K562 (cell line): ENCODE measurements around the gene SAMD11. TPM values are rescaled to one million over a fixed set of nuclear protein-coding genes. Genes with fewer than 3 reads are reported as not detected.

Experiments used
- ATAC-seq: fragments of 200-7000 bp; cut with Tn5 transposase; 3 replicates; pipeline ENCODE4 v1.9.1; 2020; ENCODE audit warnings: moderate library complexity
- BruUV-seq: library from RNA; stranded (reverse); fragments of 400-500 nt; replicated peaks from 2 replicates; lab custom pipeline; 2021; lab: Mats Ljungman, UMichigan
- CTCF ChIA-PET: fragments of 300-600 bp; formaldehyde crosslinking; extraction: SDS; loops from one replicate; lab custom pipeline; 2021; ENCODE audit warnings: low intra/inter-chr PET ratio; lab: Yijun Ruan, JAX
- POLR2A ChIA-PET: fragments of 300-600, 350-650 bp; sonication (Branson Sonifier 250); formaldehyde crosslinking; extraction: SDS; loops from one replicate; lab custom pipeline; 2021; ENCODE audit warnings: antibody characterized with exemption, inconsistent platforms; lab: Yijun Ruan, JAX
- DNase-seq, 4 experiments: peaks; one replicate each; pipeline versions ENCODE4 v3.0.0 to v3.0.0-alpha.2; 2011 to 2018; ENCODE audit warnings: low spot score in 3 of 4, mixed read lengths in 3 of 4; ENCODE audit errors: extremely low read depth in 1 of 4
- FAIRE-seq: peaks from 2 replicates; lab custom pipeline; 2011; peaks lifted over from hg19 to GRCh38; lab: Jason Lieb, UNC
- H2AFZ ChIP-seq: 2 replicates; pipeline ENCODE4 v1.6.0; 2011; ENCODE audit warnings: low read depth, low read length, control low read depth, inconsistent platforms
- H3K27ac ChIP-seq: fragments of 200-600 bp; 3 replicates; pipeline ENCODE4 v1.8.0; 2011; ENCODE audit warnings: low read depth, mild to moderate bottlenecking, control low read depth, inconsistent platforms, low read length, moderate library complexity, mixed read lengths; ENCODE audit errors: extremely low read depth
- H3K27me3 ChIP-seq, 2 experiments: fragments of 300-600 bp in 1 of 2; 2 replicates in 1 of 2; 3 replicates in 1 of 2; pipeline versions ENCODE4 v1.6.0 to v1.8.0; 2011; ENCODE audit warnings: inconsistent platforms in 2 of 2, low read length in 2 of 2, mild to moderate bottlenecking in 1 of 2, mixed read lengths in 1 of 2, moderate library complexity in 1 of 2; ENCODE audit not compliant: control insufficient read depth in 2 of 2, insufficient read depth in 2 of 2
- H3K36me3 ChIP-seq: fragments of 300-600 bp; 3 replicates; pipeline ENCODE4 v1.8.0; 2011; ENCODE audit warnings: mild to moderate bottlenecking, low read length, inconsistent platforms; ENCODE audit not compliant: control insufficient read depth, insufficient read depth
- H3K4me1 ChIP-seq, 2 experiments: fragments of 200-600 bp in 1 of 2; replicated peaks in 1 of 2; 2 replicates in 1 of 2; 3 replicates in 1 of 2; pipeline versions ENCODE4 v1.5.1 to v1.8.0; 2011; ENCODE audit warnings: inconsistent platforms in 2 of 2, low read length in 2 of 2, mild to moderate bottlenecking in 1 of 2, mixed read lengths in 1 of 2, moderate library complexity in 1 of 2; ENCODE audit not compliant: control insufficient read depth in 2 of 2, insufficient read depth in 2 of 2
- H3K4me2 ChIP-seq: 2 replicates; pipeline ENCODE4 v1.6.1; 2011; ENCODE audit warnings: low read length, control low read depth, inconsistent platforms, mixed read lengths; ENCODE audit not compliant: insufficient read depth
- H3K4me3 ChIP-seq: fragments of 200-600 bp; sonication (generic), shearing (Covaris generic); 2 replicates; pipeline ENCODE4 v1.5.1; 2016; ENCODE audit warnings: control low read depth, inconsistent platforms
- H3K79me2 ChIP-seq: fragments of 200-600 bp; 3 replicates; pipeline ENCODE4 v1.8.0; 2011; ENCODE audit warnings: low read length, inconsistent platforms; ENCODE audit not compliant: control insufficient read depth, insufficient read depth
- H3K9ac ChIP-seq, 2 experiments: 2 replicates each; pipeline versions ENCODE4 v1.6.0 to v1.6.1; 2011; ENCODE audit warnings: low read depth in 2 of 2, low read length in 2 of 2, control low read depth in 1 of 2, inconsistent platforms in 1 of 2, mild to moderate bottlenecking in 1 of 2, mixed read lengths in 1 of 2; ENCODE audit not compliant: insufficient read depth in 1 of 2
- H3K9me1 ChIP-seq: one replicate; pipeline ENCODE4 v1.6.0; 2011; ENCODE audit warnings: inconsistent platforms, mild to moderate bottlenecking, low read length, moderate library complexity; ENCODE audit not compliant: control insufficient read depth, insufficient read depth
- H3K9me3 ChIP-seq: replicated peaks from 2 replicates; pipeline ENCODE4 v1.5.1; 2011; ENCODE audit warnings: low read depth, low read length, inconsistent platforms; ENCODE audit not compliant: control insufficient read depth, insufficient read depth
- H4K20me1 ChIP-seq: replicated peaks from 2 replicates; pipeline ENCODE4 v1.6.1; 2011; ENCODE audit warnings: low read length, inconsistent platforms, mixed read lengths; ENCODE audit not compliant: control insufficient read depth, insufficient read depth
- CBFA2T3 ChIP-seq: fragments of 450-650 bp; IDR thresholded peaks from 2 replicates; pipeline ENCODE4 v1.6.1; 2017
- CBX5 ChIP-seq: IDR thresholded peaks from 2 replicates; pipeline ENCODE4 v1.6.1; 2014; ENCODE audit warnings: low read depth, borderline replicate concordance
- GATAD2B ChIP-seq: fragments of 450-650 bp; IDR thresholded peaks from 2 replicates; pipeline ENCODE4 v1.6.1; 2017; ENCODE audit warnings: mild to moderate bottlenecking, borderline replicate concordance
- GTF3C2 ChIP-seq: IDR thresholded peaks from 3 replicates; pipeline ENCODE4 v1.6.1; 2011; ENCODE audit warnings: borderline replicate concordance, mild to moderate bottlenecking, moderate library complexity; ENCODE audit not compliant: insufficient read length; ENCODE audit errors: extremely low read depth
- HDAC8 ChIP-seq: fragments of 450-650 bp; IDR thresholded peaks from 2 replicates; pipeline ENCODE4 v1.6.1; 2016; ENCODE audit warnings: mild to moderate bottlenecking, missing genetic modification characterization, moderate library complexity, missing compliant biosample characterization
- HMBOX1 ChIP-seq: sonication (generic); IDR thresholded peaks from 2 replicates; pipeline ENCODE4 v1.6.1; 2016
- MAFK ChIP-seq: IDR thresholded peaks from 2 replicates; pipeline ENCODE4 v1.6.1; 2011; ENCODE audit warnings: low read length, improper control_type of control experiment
- NFATC3 ChIP-seq: fragments of 450-650 bp; IDR thresholded peaks from 2 replicates; pipeline ENCODE4 v1.6.1; 2017; ENCODE audit warnings: mild to moderate bottlenecking
- NONO ChIP-seq, 2 experiments: fragments of 200-400 bp in 1 of 2; fragments of 450-650 bp in 1 of 2; formaldehyde crosslinking in 1 of 2; IDR thresholded peaks; 2 replicates each; pipeline ENCODE4 v1.6.1; 2017; ENCODE audit warnings: low read depth in 2 of 2, mild to moderate bottlenecking in 2 of 2, moderate library complexity in 2 of 2, low read length in 1 of 2
- NR3C1 ChIP-seq: sonication (generic); formaldehyde crosslinking; IDR thresholded peaks from 2 replicates; pipeline ENCODE4 v1.8.1; 2022; ENCODE audit warnings: missing genetic modification reagents
- TARDBP ChIP-seq: fragments of 450-650 bp; IDR thresholded peaks from 2 replicates; pipeline ENCODE4 v1.6.1; 2016
- ZFP91 ChIP-seq: sonication (generic); formaldehyde crosslinking; IDR thresholded peaks from 2 replicates; pipeline ENCODE4 v1.8.0; 2022; ENCODE audit warnings: mild to moderate bottlenecking, missing genetic modification reagents
- ZNF384 ChIP-seq: IDR thresholded peaks from 2 replicates; pipeline ENCODE4 v1.6.1; 2012; ENCODE audit warnings: low read depth, low read length, improper control_type of control experiment
- ZNF639 ChIP-seq, 2 experiments: fragments of 200-800 bp in 1 of 2; sonication (Bioruptor generic) in 1 of 2; sonication (generic) in 1 of 2; formaldehyde crosslinking in 1 of 2; IDR thresholded peaks in 1 of 2; conservative IDR thresholded peaks in 1 of 2; 2 replicates each; pipeline versions ENCODE4 v1.5.0 to v1.6.1; 2016 to 2020; ENCODE audit warnings: missing compliant biosample characterization in 1 of 2, missing genetic modification characterization in 1 of 2, missing genetic modification reagents in 1 of 2
- WGBS: fragments of 100-300 bp; shearing (Covaris generic); methylation state at CpG from one replicate; pipeline ENCODE4 v1.1.6; 2016; ENCODE audit warnings: low coverage, mixed read lengths; ENCODE audit not compliant: insufficient coverage; ENCODE audit errors: missing lambda C conversion rate; 5-methylcytosine and 5-hydroxymethylcytosine counted together
- in situ Hi-C: fragments of 300-500 bp; cut with MboI; formaldehyde crosslinking; loops from 4 replicates; pipeline ENCODE4 v1.15.0; 2018; ENCODE audit warnings: inconsistent platforms, mixed read lengths
- intact Hi-C: fragments of 100-400 bp; cut with micrococcal nuclease; formaldehyde crosslinking; loops from 2 replicates; pipeline ENCODE4 v1.14.2; 2022
- polyA plus RNA-seq, 8 experiments: library from polyadenylated mRNA; depleted of rRNA in 4 of 8; stranded (reverse) in 5 of 8; unstranded in 3 of 8; fragments of >200 nt; fragmentation: Nextera tagmentation in 2 of 8; fragmentation: Illumina TruSeq in 1 of 8; extraction: Ambion mirVana in 2 of 8; extraction: Trizol in 1 of 8; gene quantifications; 2 replicates each; pipeline versions ENCODE4 v1.2.1 to v1.2.3, GENCODE V29; 2011 to 2014; ENCODE audit warnings: inconsistent platforms in 1 of 8, missing spikeins in 1 of 8
- total RNA-seq, 7 experiments: library from RNA; depleted of rRNA in 6 of 7; stranded (reverse); fragments of >200 nt in 6 of 7; fragmentation: Illumina TruSeq in 2 of 7; extraction: Trizol in 2 of 7; gene quantifications; 2 replicates each; pipeline versions ENCODE4 v1.2.1 to v1.2.3, GENCODE V29; 2011 to 2021; ENCODE audit warnings: low replicate concordance in 1 of 7

Gene SAMD11
- total and polyA plus RNA-seq, 9 of the 15 experiments (the other 6 are each of a cell fraction or from before 2014, with no cell fraction given) = 0.07 to 0.82 (median 0.11) TPM; not detected in 2

- H3K36me3 ChIP-seq = peaks cover 18% of the 10 kb centered on the region; the same call in 2 of the 3 replicates
- 1% methylated on average over 66 of the region's 86 CpGs for WGBS
- peak; percentile 62 for ATAC-seq
- H3K4me3 ChIP-seq = peak overlapping the region; percentile 31
- H3K9me3 ChIP-seq = no peaks in the 10 kb centered on the region
- ChIA-PET CTCF (no interaction called here), POLR2A (interaction anchor here (0.7 to 2.1 kb wide), 7 partner anchors 9 to 29 kb away, joined by 3 to 11 read pairs (median 3); no protein-coding TSS in a partner anchor)
- H3K27me3 ChIP-seq = peaks cover 6 to 14% of the 10 kb centered on the region in 2 experiments; a peak in 4 of 5 replicates
- no TSS peak for BruUV-seq
- H4K20me1 ChIP-seq = peaks cover 22% of the 10 kb centered on the region; the same call in 1 of the 2 replicates
- H3K9ac ChIP-seq = peak overlapping the region in 1 of 2 experiments; percentile 88; a peak in 3 of 4 replicates
- peak overlapping the region; percentile 65 for H3K4me2 ChIP-seq
- in situ Hi-C loops = no loop called here
- no peaks in the 10 kb centered on the region for H3K79me2 ChIP-seq
- H3K4me1 ChIP-seq = peaks cover 28 to 98% of the 10 kb centered on the region in 2 experiments
- no peaks in the 10 kb centered on the region for H3K9me1 ChIP-seq
- H3K27ac ChIP-seq = no peak overlapping the region
- H2AFZ ChIP-seq = peak overlapping the region; percentile 72
- DNase-seq = peak; percentile 87 to 96 (median 88)
- peak; percentile 56 for FAIRE-seq
- intact Hi-C loops = no loop called here
- no peak for TF ChIP-seq CBX5
- TF ChIP-seq ZFP91 (CRISPR knock-in tag) = no peak
- no peak for TF ChIP-seq GTF3C2
- peak in 1 of 2 experiments; percentile 64; a peak in 1 of 4 replicates for TF ChIP-seq ZNF639 (CRISPR knock-in tag; conservative IDR thresholded peaks at IDR 0.05 in 1 of 2, IDR thresholded peaks at IDR 0.05 in 1 of 2)
- TF ChIP-seq TARDBP = no peak
- TF ChIP-seq GATAD2B = peak; percentile 92
- TF ChIP-seq NONO (IDR thresholded peaks at IDR 0.05; ENCODE audit: low read depth in 2 of 2, low read length in 1 of 2) = peak in 1 of 2 experiments; percentile 68; a peak in 1 of 4 replicates
- TF ChIP-seq NFATC3 = no peak
- TF ChIP-seq MAFK = no peak
- TF ChIP-seq ZNF384 = no peak
- TF ChIP-seq HDAC8 (tag) = no peak
- TF ChIP-seq CBFA2T3 = no peak
- no peak for TF ChIP-seq NR3C1 (CRISPR knock-in tag)
- TF ChIP-seq HMBOX1 = no peak
These were observed 16.6 kb downstream of the SAMD11 start for GRCh38 chr1:940107-941014.
